ENCODE measurements around the gene OSBPL5. TPM values are rescaled to one million over a fixed set of nuclear protein-coding genes. Genes with fewer than 3 reads are reported as not detected.

OSBPL5 gene
- total RNA-seq, 4 donors from 2014 or later = 24.7 to 83.3 (median 48.2) TPM

- H3K4me3 ChIP-seq = no peak overlapping the region
- no peaks in the 10 kb centered on the region for H3K36me3 ChIP-seq
- H3K9me3 ChIP-seq = no peaks in the 10 kb centered on the region
- DNase-seq = no peak
- no peaks in the 10 kb centered on the region for H3K4me1 ChIP-seq
- intact Hi-C loops (cut with DNase I; ENCODE audit: low total_unique reads) = no loop called here
- TF ChIP-seq CTCF (IDR thresholded peaks at IDR 0.05) = no peak
- TF ChIP-seq POLR2A (IDR thresholded peaks at IDR 0.05) = no peak
- H3K27ac ChIP-seq = no peak overlapping the region
- no peaks in the 10 kb centered on the region for H3K27me3 ChIP-seq
Observed at GRCh38 chr11:3173795-3174194, 8.7 kb upstream of the OSBPL5 start.

- DNase-seq = no peak
- no peak overlapping the region for H3K4me3 ChIP-seq
- no peaks in the 10 kb centered on the region for H3K4me1 ChIP-seq
- no peaks in the 10 kb centered on the region for H3K9me3 ChIP-seq
- intact Hi-C loops (cut with DNase I; ENCODE audit: low total_unique reads) = no loop called here
- H3K27ac ChIP-seq = no peak overlapping the region
- no peaks in the 10 kb centered on the region for H3K36me3 ChIP-seq
- no peaks in the 10 kb centered on the region for H3K27me3 ChIP-seq
- TF ChIP-seq CTCF (IDR thresholded peaks at IDR 0.05) = no peak
- no peak for TF ChIP-seq POLR2A (IDR thresholded peaks at IDR 0.05)
Observed at GRCh38 chr11:3171931-3172560, 6.9 kb upstream of the OSBPL5 start.

GRCh38 chr11:3170756-3171650, 5.9 kb upstream of the OSBPL5 start:
- Histone ChIP-seq H3K9me3 (no peaks in the 10 kb centered on the region), H3K27ac (no peak overlapping the region), H3K27me3 (no peaks in the 10 kb centered on the region), H3K36me3 (no peaks in the 10 kb centered on the region), H3K4me3 (no peak overlapping the region), H3K4me1 (no peaks in the 10 kb centered on the region)
- intact Hi-C loops (cut with DNase I; ENCODE audit: low total_unique reads) = no loop called here
- no peak for DNase-seq
- TF ChIP-seq CTCF (IDR thresholded peaks at IDR 0.05) (no peak), POLR2A (IDR thresholded peaks at IDR 0.05) (no peak)

GRCh38 chr11:3170044-3170755, 5.1 kb upstream of the OSBPL5 start:
- intact Hi-C loops (cut with DNase I; ENCODE audit: low total_unique reads) = no loop called here
- Histone ChIP-seq H3K27ac (no peak overlapping the region), H3K36me3 (no peaks in the 10 kb centered on the region), H3K4me1 (no peaks in the 10 kb centered on the region), H3K4me3 (no peak overlapping the region), H3K27me3 (no peaks in the 10 kb centered on the region), H3K9me3 (no peaks in the 10 kb centered on the region)
- TF ChIP-seq POLR2A (IDR thresholded peaks at IDR 0.05) (no peak), CTCF (IDR thresholded peaks at IDR 0.05) (no peak)
- DNase-seq = no peak

Measured in uterus (tissue), 4 donors.